HG03520 (cell line): ENCODE measurements around the gene ETV6.

Experiments
- ATAC-seq: cut with Tn5 transposase; IDR thresholded peaks from one replicate; pipeline ENCODE4 v1.9.1; 2021; ENCODE audit warnings: mild to moderate bottlenecking, moderate library complexity; ENCODE audit not compliant: unreplicated experiment

Gene ETV6

DNA sequence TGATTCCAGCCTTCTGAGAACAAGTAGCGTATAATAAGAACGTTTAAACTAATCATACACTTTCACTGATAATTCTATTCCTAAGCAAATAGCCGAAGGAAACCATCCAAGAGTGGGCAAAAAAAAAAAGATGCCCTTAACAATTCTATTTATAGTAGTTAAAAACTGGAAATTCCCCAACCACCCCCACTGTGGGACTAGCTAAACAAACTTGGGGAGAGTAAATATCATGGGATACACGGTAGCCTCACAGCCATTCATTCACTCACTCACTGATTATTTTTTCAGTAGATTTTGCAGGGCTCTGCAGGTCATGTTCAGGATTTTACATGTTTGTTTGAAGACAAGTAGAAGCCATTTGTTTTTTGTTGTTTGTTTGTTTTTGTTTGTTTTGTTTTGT lies 197.0 kb downstream of the ETV6 start:
- no peak for ATAC-seq

GRCh38 chr12:11847539-11847938 lies 198.1 kb downstream of the ETV6 start:
- no peak for ATAC-seq

GRCh38 chr12:11849757-11850504 lies 200.5 kb downstream of the ETV6 start:
- no peak for ATAC-seq

DNA sequence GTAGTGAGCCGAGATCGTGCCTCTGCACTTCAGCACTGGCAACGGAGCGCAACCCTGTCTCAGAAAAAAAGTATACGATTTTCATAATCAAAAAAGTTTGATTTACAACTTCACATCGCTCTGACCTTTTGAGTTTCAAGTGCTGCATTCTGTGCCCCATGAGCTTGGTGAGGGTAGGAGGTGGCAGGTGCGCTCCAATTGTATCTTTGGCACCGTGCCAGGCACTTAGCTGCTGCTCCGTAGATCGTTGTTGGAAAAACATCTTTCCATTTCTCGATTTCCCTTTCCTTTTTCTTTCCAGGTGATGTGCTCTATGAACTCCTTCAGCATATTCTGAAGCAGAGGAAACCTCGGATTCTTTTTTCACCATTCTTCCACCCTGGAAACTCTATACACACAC lies 203.7 kb downstream of the ETV6 start:
- ATAC-seq = no peak

GRCh38 chr12:11854011-11854499 lies 204.6 kb downstream of the ETV6 start:
- ATAC-seq = no peak

GRCh38 chr12:11855983-11856374 lies 206.5 kb downstream of the ETV6 start:
- peak; percentile 74 for ATAC-seq

DNA sequence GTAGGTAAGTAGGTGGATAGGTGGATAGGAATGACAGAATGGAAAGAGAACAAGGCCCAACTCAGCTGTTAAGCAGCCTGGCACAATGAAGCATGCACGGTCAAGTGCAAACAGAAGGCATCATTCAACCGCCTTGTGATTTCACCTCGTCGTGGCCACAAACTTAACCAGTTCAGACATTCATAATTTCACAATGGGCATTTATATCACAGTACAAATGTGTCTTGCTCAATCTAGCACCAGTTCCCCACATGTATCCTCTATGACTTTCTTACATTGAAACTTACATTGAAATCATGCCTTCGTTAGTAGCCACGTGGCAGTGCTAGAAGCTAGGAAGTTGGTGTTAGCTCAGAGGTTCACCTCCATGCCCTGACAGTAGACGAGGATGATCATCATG lies 207.5 kb downstream of the ETV6 start:
- ATAC-seq = no peak

- no peak for ATAC-seq
Observed at GRCh38 chr12:11859705-11860425, 210.4 kb downstream of the ETV6 start.

GRCh38 chr12:11861155-11861863 lies 211.8 kb downstream of the ETV6 start:
- ATAC-seq = no peak

DNA sequence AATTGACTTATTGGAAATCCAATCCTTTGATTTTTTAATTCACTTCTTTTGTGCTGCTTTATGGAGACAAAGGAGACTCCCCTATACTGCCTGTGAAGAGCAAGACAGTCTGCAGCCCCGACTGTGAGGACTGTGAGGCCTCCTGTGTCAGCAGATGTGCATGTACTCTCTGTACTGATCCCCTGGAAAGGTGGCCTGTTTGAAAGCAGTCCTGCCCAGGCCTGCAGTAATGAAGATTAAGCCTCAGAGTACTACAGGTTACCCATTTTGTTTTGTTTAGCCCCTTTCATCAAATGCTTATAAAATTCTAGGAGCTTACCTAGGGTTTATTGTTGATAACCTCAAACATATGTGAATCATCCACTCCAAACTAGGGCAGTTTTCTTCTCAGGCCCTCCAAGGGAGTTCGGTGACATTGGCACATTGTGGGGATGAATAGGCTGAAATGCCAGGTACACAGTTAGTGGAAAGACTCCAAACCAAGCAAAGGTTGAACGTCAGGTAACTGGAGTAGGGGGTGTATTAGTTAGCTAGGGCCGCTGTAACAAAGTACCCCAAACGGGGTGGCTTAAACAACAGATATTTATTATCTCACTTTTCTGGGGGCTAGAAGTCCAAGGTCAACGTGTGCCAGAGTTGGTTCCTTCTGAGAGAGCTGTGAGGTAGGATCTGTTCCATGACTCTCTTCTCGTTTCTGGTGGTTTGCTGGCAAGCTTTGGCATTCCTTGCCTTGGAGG lies 212.6 kb downstream of the ETV6 start:
- ATAC-seq = no peak

GRCh38 chr12:11862798-11863197 lies 213.3 kb downstream of the ETV6 start:
- no peak for ATAC-seq

DNA sequence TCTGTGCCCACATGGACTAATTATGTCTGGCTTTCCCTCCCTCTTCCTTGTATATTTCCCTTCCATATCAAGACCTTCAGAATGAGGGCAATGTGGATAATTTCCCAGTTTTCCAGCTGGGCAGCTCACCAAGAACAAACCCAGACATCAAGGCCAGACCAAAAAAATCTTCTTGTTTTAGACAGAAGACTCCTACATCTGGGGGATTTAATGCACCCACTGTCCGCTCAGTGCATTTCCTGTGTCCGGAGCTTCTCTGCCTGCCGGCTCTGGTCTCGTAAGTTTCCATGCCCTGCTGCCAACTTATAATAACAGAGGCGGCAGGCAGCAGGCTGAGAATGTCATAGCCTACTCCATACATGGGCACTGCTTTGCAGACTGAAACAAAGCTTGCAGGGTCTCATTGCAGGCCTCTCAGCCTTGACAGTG lies 214.0 kb downstream of the ETV6 start:
- ATAC-seq = no peak

DNA sequence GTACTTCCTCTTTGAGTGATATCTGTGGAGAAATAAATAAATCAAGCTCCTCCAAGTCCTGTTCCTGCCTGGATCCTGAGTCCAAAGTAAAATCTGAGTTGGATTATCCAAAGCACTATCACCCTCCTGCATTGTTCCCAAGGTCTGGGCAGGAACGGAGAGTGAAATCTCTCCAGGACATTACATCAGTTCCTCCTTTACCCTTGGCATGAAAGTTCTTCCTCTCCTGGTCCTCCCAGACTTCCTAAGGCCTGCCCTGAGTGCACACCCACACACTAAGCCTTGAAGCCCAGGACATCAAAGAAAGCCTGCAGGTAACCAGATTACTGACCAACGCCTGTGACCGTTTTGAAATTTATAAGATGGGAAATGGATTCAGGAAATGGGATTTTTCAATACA lies 214.5 kb downstream of the ETV6 start:
- no peak for ATAC-seq

DNA sequence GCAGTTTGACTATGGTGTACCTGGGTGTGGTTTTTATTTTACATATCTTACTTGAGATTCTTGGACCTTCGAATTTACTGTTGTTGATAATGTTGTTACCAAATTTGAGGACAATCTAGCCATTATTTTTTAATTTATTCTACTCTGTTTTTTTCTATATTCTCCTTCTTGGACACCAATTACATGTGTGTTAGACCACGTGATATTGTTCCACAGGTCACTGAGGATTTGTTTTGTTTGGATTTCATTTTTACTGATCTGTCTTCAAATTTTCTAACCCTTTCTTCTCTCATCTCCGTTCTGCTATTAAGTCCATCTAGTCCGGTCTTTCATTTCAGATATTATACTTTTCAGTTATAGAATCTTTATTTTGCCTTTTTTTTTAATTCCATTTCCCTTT lies 216.3 kb downstream of the ETV6 start:
- ATAC-seq = no peak

DNA sequence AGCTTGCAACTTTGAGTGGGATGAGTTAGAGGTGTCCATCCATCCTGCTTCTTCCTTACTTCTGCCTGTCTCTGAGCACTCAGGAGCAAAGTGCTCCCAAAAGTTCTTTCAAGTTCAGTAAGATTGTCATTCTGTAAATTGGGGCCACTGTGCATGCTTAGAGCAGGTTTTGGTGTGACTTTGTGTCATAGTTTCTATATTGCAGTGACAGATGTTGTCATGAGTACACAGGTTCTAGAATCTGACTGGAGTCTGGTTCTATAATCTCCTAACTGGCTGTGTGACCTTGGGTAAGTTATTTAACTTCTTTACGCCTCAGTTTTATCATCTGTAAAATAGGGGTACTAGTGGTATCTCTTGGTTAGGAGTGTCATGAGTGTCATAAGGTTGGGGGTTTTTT lies 218.6 kb downstream of the ETV6 start:
- no peak for ATAC-seq

DNA sequence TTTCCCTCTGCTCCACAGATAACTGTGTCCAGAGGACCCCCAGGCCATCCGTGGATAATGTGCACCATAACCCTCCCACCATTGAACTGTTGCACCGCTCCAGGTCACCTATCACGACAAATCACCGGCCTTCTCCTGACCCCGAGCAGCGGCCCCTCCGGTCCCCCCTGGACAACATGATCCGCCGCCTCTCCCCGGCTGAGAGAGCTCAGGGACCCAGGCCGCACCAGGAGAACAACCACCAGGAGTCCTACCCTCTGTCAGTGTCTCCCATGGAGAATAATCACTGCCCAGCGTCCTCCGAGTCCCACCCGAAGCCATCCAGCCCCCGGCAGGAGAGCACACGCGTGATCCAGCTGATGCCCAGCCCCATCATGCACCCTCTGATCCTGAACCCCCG lies 219.9 kb downstream of the ETV6 start:
- ATAC-seq = no peak

GRCh38 chr12:11870041-11870451 lies 220.6 kb downstream of the ETV6 start:
- no peak for ATAC-seq

GRCh38 chr12:11872055-11872454 lies 222.6 kb downstream of the ETV6 start:
- no peak for ATAC-seq

DNA sequence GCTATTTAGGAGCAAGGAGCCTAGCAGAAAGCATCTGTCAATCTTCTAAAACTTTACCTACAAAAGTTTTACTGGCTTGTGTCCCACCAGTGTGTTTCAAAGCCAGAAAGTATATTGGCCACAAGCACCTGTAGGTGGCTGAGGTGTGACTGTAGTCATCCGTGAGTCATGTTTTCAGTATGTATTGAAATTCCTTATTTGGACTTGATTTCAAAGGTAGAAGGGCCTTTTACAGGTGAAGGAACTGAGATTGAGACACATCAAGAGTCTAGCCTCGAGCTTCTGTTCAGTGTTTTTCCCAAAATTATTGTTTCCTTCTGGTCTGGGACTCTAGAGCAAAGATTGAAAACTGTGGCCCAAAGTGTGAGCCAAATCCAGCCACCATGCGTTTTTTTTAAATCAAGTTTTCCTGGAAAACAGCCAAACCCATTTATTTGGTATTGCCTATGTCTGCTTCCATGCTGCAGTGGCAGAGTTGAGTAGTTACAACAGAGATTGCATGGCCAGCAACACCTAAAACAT lies 226.0 kb downstream of the ETV6 start:
- ATAC-seq = no peak

DNA sequence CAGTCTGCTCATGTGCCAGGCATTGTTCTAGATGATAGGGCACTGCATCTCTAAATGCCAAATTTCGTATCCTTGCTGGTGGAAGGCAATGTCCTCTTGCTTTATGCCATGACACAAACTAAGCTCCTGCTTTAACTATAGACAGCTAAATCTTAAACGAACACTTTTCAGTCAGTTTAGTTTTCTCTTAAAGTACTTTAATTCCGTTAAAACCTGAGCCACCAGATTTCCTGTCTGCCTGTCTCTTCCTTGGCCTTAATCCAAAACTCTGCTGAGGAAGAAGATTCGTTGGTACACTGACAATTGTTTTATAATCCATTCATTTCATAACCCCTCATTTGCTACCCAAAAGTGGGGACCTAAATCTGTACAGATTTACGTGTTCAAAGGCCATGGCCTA lies 226.8 kb downstream of the ETV6 start:
- no peak for ATAC-seq
